GM21737 (cell line): ENCODE data around the gene INPP4A.

Experiments
- ATAC-seq: cut with Tn5 transposase; IDR thresholded peaks from one replicate; pipeline ENCODE4 v1.9.1; 2021; ENCODE audit warnings: mild to moderate bottlenecking, moderate library complexity; ENCODE audit not compliant: unreplicated experiment

The INPP4A gene

DNA sequence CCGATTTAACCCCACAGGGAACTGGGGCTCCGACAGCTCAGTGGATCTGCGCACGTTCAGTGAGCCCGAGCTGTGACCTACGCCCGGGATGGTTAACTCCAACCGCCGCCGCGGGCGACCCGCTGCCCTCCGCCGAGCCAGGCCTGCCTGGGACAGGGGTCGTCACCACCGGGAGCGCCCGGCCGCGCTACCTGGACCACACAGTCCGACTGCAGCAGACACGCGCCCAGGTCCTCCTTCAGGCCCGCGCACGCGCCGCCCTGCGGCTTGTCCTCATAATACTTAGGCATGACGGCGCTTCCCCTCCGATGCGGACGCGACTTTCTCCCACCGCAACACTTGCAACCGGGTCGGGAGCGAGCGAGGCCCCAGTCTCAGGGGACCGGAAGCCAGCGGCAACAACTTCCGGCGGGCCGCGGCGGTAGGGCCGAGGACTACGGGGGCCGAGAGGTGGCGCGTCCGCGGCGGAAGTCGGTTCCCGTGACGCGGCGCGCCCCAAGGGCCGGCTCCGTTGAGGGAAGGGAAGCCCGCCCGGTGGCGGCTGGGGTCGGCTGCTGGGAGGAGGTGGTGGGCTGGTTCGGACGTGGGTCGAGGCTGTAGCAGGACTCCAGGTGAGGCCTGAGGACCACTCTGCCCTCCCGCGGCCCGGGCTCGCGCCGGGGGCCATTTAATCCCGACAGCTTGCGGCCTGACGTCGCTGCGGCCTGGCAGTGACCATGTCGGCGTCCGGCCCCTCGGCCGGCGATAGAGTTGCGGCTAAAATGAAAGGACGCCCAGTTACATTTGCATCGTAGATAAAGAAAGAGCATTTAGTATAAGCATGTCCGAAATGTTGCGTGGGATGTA, 163.7 kb downstream of the INPP4A start, which contains the start of the genes COA5 and UNC50:
Gene COA5, minus strand, starts transcription at position 397 of the 846 bp plus-strand sequence. Its CDS starts 107 bp downstream, at position 290.
Gene UNC50, plus strand, starts transcription at position 474 of the 846 bp plus-strand sequence. CDS start 1,171 bp downstream, outside the sequence.
- ATAC-seq: peak; percentile 83

DNA sequence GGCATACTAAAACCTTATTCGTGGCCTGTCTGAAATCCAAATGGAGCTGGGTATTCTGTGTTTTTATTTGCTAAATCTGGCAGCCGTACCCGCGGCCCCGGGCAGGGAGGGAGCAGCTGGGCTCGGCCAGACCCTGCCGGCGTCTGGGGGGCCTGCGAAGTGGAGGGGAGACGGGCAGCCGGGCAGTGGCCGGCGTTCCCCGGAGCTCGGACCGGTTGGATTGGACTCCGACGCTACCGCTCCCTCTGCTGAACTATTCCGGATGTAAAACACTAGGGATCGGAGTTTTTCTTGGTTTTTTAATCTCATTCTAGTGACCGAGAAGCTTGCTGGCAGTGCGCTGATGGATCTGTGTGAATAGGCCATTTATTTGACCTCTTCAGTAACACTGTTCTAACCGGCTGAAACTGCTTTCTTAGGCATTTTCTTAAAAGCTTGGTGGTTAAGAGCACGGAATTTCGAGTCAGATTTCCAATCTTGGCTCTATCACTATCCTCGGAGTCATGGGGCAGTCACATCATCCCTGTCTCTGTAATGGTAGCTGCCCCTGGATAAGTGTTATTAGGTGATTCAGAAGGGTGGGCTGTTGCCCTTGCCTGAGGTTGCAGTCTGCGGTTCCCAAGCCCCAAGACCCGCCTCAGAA, 164.4 kb downstream of the INPP4A start:
- ATAC-seq: peak; percentile 17

DNA sequence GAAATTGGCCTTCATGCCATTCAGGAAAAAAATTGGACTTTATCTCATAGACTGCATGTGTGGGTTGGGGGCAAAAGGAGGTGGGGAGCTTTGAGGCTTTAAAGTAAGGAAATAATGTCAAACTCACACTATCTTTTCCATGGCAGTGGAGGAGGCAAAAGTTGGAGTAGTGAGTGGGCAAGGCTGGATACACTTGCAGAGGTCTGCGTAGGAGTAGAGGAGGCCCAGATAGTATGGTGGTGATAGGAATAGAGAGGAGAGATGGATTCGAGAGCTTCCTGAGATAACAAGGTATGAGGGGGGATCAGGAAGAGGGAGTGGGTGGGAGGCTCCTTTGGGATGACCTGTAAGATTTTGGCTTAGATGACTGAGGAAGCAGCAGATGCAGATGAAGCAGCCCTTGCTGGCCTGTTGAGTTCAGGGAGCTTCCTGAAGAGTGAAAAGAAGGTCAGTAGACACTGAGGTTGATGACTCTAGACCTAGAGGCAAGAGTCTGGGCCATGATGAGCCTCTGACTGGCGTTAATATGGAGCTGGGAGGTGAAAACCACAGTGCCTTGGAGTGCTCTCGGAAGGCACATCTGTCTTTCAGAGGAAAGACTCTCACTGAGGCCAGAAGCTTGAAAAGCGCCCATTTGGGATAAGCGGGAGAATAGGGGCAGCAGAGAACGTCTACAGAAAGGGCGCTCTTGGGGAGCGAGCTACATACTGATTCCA, 169.5 kb downstream of the INPP4A start:
- no peak for ATAC-seq

DNA sequence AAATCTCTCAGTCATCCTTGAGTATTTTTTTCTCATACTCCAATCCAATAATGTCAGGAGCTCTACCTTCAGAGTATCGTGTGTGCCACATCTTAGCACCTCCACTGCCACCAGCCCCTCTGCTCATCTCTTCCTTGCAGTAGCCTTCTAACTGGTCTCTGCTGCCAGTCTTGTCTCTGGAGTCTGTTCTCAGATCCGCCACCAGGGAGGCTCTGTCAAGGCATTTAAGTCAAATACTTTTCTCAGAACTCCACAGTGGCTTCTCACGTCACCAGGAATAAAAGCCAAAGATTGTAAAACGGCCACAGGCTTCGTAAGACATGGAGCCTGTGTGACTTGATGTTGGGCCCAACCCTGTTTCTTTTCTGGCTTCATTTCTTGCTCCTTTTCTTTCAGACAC, 170.8 kb downstream of the INPP4A start:
- ATAC-seq: no peak

- no peak for ATAC-seq
Measured at GRCh38 chr2:98617149-98617548, 172.5 kb downstream of the INPP4A start.

GRCh38 chr2:98623657-98624056, 179.0 kb downstream of the INPP4A start:
- ATAC-seq: no peak

DNA sequence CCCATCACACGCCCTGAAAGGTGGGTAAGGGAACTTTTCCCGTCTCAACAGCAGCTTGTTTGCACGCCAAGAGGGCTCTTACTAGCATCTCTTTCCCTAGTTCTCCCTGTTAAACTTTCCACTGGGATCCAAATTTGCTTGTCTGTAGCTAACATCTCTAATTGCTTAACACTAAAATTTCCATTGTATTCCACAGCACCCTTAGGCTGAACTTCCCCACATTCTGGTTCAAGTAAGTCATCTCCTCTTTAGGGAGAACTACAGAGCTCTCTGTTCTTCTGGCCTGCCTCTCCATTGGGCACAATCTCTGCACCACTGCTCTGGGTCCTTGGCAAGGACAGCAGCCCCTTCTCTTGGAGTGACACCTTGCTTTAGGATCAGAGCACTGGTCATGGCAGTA, 187.7 kb downstream of the INPP4A start:
- ATAC-seq: no peak

DNA sequence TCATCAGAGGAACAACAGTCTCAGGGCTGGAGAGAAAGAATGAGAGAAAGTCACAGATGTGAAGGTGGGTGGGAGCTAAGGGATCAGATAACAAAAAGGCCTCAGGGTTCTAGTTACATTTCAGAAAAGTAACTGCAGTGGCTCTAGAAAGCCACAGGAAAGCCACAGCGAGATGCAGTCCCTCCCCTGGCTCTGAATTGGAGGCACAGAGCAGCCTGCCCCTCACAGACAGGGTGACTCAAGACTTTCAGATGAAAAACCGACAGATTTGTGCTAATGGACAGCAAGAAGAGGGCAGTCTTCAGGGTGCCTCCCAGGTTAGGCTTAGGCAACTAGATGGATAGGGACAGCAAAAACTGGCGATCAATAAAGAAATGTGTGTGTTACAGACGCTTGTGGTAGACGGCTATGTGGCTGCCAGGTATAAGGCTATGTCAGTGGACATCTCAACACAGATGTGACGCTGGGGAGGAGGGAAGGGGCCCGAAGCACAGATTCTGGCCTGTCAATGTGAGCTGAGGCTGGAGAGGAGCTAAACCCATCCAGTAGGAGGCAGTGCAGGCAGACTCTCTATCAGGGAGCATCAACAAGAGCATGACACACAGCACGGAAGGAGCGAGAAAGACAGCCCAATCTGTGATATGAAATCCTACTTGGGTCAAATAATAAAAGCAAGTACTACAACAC, 189.9 kb downstream of the INPP4A start:
- no peak for ATAC-seq

DNA sequence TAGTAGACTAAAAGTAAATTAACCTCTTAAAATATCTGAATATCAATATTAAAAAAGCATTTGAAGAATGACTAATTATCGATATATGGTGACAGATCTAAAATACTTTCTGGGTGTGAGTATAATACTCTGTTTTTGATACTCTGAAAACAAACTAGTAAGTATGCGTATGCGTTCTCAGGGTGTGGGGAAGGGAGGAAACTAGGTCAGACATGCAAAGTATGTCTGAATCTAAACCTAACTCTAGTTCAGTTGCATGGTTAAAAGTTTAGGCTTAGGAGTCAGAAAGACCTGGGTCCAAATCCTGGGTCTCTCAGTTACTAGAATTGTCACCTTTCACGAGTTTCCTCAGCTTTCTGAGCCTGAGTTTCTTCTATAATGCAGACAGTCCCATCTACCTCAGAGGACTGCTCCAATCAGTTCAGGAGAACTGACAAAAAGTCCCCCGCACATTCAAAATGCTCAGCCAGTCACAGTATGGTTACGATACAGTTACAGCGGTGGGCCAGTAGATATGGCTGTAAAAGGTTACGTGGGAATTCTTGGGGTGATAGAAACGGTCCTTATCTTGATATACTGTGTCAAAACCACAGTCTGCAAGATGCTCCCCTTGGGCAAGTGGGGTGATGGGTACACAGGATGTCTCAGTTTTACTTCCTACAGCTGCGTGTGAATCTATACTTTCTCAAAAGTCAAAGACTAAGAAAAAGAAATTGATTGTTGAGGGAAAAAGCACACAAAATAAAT, 192.9 kb downstream of the INPP4A start:
- ATAC-seq: peak; percentile 84

- no peak for ATAC-seq
Measured at GRCh38 chr2:98643496-98644100, 198.9 kb downstream of the INPP4A start.
